Activated gamma-delta T cell treated with anti-CD3 and anti-CD28 coated beads, Interleukin-2, amount 50 U/mL, for 16 hours (primary cell): ENCODE results near the gene KIF1A.

ENCODE experiments used
- DNase-seq: peaks from one replicate; pipeline ENCODE4 v3.0.0-alpha.2; 2020; ENCODE audit warnings: low read depth

The KIF1A gene

DNA sequence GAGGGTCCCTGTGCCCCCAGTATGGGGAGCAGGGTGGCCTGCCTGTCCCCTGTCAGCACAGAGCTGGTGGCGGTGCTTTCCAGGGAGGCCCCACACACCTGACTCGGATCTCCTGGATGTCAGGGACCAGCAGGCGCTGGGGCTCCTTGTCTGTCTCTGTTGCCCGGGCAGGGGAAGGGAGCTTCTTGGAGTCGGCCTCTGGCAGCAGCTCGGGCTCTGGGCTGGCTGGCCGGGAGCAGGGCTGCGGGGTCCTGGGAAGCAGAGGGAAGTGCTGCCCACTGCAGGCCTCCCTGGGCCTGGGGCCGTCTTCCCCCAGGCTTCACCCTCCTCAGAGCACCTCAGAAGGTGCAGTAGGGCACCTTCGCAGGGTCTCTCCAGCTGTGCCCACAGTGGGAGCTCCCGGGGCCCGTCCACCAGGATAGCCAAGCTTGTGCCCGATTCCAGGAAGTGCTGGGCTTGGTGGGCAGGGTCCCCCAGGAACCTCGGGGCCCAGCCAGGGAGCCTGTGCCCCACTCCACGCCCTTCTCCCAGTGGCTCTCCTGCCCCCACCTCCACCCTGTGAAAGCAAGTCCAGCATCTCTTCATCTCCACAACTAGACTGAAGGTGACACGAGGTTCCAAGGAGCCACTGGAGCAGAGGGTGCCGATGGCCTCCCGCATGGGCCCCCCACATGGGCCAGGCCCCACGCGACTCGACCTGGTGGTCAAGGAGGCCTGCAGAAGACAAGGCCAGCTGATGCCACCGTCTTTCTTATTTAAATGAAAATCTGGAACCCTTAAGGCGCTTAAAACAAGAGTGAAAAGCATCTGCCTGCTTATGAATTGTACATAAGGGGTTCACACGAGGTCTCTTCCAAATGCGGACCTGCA lies 100.1 kb downstream of the KIF1A start:
- no peak for DNase-seq

DNA sequence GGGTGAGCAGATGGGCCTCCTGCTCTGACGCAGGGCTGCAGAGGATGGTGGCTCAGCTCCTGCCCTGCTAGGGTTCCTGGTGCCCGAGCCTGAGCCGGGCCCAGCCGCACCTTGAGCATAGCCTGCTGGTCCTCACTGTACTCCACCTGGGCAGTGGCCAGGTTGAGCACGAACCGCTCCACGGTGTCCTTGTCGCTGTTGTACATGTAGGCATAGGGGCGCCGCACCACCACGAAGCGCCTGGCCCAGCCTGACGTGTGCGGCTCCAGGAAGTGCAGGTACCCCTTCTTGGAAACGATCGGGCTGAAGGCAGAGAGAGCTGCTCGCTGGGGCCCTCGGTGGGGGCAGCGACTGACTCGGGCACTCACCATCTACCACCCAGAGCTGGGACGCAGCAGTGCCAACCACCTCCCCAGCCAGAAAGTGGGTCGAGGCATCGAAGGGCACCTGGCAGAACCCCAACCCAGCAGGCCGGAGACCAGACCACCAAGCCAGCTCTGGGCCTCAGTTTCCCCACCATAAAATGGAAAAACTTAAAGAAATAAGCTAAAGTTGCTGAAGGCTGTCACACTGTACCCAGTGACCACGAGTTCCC lies 101.0 kb downstream of the KIF1A start:
- no peak for DNase-seq

DNA sequence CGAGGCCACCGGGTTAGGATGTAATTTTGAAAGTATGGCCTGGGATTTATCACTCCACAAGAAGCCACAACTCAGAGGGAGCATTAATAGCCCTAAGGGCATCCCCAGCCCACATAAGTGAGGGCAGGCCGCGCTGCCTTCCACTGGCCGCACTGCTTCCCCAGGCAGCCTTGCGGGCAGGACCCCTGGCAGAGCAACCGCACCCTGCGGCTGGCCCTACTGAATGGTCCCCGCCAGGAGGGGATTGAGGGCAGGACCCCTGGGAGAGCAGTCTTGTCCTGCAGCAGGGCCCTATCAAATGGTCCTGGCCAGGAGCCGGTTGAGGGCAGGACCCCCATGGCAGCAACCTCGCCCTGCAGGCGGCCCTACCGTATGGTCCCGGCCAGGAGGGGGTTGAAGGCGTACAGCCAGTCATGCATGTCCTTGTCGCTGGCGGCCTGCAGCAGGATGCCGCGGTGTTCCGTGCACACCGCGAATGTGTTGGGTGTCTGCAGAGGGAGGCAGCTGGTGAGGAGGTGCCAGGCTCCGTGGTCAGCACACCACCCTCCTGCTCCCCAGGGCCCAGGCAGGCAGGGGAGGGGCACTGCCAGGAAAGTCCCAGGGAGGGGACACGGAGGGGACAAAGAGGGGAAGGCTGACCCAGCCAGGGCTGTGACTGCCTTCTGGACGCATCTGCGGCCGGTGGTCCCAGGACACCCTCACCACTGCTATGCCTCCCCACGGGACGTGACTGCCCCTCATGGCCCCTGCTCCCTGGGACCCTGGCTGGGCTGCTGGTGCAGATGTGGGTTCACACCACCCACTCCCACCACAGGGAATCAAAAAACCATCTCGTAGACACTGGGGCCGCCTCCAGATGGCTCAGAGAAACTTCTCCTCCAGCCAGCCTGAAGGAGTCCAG lies 102.1 kb downstream of the KIF1A start:
- no peak for DNase-seq

DNA sequence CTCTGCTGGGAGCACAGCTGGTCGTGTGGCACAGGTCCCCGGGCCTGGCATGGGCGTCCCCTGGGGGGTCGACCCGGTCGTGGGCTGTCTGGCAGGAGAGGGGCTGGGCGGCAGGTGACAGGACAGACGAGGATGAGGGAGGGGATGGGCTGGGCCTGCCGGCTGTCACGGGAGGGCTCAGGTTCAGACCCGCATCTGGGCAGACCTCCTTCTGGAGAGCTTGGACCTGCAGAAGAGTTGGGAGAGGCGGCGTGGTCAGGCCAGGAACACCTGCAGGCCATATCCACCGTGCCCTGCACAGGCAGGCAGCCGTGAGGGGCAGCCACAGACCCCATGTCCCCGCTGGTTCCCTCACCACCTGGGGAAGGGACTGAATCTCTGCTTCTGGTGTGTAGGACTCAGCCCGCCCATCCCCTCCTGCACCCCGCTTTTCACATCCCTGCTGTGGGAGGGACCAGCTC lies 102.8 kb downstream of the KIF1A start:
- DNase-seq: no peak

DNA sequence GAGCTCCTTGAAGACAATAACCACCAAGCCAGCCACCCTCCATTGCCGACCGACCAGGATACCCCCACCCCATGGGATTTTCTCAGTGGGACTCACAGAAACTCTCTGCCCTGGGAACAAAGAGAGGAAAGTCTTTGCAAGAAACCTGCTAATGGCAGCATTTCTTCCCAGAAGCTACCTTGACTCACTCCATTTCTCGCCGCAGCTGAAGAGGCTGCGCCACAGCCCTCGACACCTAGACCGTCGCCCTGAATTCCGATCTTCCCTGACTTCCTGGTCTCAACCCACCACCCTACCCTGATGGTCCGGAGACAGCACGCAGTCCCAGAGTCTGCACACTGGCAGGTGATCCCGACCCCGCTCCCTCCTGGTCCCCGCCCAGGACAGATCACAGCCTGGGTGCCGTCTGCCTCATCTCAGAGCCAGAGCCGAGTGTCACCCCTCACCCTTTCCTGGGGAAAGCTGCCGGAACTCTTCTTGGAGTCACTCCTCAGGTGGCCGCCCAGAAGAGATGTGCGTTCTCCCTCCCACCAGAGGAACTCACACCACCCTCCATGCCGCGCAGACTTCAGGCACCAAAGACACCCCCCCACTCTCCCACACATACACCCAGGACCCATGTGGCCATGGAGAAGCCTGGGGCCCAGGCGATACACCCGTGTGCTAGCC lies 103.8 kb downstream of the KIF1A start:
- no peak for DNase-seq

DNA sequence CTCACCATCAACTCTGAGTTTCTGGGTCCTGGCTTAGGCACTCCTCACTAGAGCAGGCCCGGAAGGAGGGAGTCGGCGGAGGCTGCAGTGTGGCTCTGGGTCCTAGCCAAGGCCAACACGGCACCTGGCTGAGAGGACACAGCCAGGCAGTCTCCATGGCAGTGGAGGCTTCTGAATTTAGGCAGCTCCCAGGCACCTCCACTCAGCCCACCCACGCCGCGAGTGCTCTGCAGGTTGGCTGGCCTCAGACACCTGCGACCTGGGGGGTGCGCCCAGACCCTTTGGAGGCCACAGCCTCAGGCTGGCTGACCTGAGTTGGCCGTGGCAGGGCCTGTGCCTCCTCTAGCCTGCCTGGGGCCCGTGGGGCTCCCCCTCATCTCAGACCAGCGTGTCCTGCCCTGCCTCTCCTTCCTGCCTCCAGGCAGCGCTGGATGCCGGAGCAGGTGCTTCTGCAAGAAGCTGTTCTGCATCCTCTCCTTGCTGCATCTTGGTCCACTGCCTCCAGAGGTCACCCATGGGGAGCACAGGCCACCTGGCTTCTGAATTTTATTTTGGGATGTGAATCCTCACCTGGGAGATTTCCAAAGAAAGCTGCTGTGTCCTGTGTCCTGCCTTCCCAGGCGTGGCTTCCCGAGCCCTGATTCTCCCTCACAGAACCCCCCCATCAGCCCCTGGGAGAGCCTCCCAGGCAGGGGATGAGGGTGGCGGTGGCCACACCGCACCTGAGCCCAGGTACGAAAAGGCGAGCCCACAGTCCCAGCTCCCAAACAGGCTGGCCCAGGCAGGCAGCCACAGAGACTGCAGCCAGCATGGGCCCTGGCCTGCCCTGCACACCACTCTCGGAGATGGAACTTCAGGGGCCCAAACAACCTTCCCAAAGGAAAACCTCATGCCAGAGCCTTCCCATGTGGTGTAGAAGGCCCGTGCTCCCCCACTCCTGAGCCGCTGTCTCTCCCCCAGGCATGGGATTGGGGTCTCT lies 105.0 kb downstream of the KIF1A start:
- no peak for DNase-seq

DNA sequence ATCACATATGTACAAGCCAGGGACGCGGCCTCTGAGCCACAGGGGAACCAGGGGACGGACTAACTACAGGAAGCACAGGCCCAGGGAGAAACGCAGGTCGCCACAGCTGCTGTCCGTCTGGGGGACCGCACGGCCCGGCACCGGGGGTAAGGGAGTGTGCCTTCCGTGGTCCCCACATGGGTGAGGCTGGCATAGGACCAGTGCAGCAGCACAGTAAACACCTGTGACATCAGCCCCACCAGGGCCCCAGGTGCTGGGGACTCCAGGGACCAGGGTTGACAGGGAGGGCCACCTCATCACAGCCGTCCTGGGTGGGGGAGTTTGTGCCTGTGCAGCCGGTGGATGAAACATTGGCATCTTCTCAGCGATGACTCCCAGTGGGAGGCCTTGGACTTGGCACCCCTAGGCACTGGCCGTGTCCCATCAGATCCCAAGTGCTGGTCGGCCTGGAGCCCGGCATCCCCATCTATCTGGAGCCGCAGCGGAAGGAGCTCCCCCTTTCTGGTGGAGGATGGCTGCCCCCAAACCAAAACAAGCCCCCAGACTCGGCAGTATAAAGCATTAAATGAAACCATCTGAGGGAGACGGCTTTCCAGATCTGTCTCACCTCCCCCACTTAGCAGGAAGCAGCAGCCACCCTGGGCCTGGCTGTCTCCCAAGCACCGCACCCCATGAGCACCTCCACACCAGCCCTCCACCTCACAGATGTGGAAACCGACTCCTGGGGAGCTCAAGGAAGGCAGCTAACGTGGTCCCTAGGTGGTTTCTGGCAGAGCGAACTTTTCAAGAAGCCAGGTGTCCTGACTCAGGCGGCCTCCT lies 105.9 kb downstream of the KIF1A start:
- no peak for DNase-seq

DNA sequence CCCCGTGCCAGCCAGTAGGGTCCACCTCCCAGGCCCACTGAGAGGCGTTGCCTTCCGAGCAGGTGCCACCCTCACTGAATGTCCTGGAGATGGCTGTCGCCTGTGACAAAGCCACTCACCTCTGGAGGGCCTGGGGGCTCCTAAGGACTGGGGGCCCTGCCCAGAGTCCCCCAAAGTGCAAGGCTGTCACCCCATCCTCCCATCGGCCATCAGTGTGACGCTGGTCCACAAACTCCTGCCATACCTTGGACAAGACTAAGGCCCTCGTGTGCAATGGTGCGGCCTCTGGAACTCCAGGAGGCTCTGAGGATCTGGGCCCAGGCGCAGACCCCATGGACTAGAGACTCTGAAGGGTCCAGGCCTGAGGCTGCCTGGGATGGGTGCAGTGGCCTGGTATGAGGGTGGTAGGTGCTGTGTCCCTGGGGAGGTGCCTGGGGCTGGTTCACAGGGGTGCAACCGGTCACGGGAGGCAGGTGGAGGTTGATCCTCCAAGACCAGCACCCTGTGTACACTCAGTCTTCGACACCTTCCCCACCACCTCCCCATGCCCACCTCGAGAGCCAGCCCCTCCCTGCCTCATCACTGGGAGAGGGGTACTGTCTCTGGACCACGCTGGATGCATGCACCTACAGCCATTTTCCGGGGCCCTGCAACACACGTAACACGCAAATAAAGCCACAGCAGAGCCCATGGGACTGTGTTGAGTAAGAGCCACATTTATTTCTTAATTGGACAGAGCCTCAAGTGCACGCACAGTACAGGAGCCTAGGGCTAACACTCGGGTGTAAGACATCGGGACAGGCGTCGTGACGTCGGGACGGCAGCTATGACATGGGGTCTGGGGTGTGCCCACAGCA lies 106.7 kb downstream of the KIF1A start:
- DNase-seq: no peak

DNA sequence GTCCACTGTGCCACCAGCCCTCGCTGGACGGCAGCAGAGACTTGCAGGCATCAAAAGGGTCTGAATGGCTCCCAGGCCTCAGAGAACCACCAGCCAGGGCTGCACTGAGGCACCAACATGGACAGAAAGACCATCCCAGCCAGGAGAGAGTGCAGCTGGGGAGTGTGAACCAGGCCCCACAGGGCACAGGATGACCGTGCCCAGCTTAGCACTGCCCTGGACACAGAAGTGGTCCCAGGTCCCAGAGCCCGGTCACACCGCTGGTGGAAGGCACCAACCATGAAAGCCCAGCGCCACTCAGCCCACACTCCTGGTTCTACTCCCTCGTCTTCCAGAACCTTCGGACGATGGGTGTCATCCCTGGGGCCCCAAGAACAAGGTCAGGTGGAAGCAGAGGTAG lies 107.9 kb downstream of the KIF1A start:
- no peak for DNase-seq

DNA sequence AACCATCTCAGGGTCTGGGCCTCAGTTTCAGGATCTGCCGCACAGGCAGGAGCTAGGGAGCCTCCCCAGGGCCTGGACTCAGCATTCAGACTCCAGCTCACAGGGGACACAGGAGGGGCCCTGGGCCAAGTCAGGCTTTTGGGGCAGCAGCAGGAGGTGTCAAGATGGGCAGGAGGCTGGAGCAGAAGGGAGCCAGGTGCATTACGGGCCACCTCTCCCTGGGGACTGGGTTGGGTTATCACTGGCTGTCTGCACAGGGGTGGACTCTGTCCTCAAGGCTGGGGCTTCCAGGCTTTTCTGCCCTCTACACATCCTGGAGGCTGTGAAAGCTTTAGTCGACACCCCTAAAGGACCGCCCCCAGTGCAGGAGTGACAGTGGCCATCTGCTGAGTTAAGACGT lies 108.3 kb downstream of the KIF1A start:
- no peak for DNase-seq

DNA sequence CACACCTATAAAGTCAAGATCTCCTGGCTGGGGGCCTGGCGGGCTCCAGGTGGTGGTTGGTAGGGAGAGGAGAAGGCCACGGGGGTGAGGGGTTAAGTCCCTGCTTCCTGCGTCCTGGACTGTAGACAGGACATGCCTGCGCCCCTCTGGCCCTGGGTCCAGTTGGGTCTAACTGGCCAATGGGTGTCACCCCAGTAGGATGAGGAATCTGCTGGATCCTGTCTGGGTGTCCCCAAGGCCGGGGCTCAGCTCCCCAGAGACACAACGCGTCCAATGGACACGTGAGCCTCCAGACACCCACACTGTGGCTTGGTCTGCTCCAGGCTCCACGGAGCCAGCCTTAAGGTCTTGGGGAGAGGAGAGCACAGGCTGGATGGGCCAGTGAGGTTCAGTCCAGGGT lies 108.7 kb downstream of the KIF1A start:
- no peak for DNase-seq

DNA sequence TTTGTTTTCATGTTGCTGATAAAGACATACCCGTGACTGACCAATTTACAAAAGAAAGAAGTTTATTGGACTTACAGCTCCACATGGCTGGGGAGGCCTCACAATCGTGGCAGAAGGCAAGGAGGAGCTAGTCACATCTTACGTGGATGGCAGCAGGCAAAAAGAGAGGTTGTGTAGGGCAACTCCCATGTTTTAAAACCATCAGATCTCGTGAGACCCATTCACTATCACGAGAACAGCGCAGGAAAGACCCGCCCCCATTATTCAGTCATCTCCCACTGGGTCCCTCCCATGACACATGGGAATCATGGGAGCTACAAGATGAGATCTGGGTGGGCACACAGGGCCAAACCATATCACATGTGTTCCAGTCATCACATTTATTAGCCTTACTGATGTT lies 111.6 kb downstream of the KIF1A start:
- no peak for DNase-seq

DNA sequence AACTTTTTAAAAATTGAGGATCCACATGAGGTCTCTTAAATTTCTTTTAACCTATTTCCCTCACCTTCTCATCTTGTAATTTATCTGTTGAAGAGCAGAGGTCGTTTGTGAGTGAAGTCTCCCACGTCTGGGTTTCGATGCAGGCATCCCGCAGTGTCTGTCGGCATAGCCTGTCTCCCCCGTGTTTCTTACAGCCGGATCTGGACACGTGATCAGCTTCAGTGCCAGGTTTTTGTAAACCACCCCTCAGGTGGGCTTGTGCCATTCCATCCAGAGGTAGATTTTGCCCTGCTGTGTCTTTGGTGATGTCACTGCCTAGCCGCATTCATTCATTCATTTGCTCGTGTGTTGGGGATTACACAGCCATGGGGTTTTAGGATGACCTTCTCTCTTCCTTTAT lies 112.2 kb downstream of the KIF1A start:
- no peak for DNase-seq

DNA sequence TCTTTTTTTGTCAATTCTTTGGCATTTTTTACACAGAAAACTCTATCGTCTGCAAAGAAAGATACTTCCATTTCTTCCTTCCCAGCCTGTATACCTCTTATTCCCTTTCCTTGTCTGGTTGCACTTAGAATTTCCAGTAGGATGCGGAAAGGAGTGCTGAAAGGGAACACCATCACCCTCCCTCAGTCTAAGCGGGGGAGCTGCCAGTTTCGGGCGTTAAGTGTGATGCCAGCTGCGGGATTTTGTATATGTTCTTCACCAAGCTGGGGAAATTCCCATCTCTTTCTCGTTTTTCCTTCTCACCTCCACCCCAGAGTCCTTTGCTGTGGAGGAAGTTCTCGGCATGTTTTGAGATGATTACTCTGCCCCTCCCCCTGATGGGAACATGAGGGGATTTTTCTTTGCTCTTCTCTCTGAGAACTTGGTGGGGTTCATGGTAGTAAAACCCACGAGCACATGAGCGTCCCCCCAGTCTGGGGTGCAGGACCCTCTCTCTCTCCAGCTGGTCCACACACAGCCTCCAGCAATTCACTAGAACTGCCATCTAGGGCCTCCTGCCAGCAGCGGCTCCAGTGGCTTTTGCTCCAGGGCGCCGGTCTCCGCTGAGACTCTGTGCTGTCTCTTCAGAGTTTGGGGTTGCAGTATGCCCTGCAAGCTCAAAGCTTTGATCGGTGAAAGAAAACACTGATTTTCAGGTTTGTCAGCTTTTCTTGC lies 112.8 kb downstream of the KIF1A start:
- DNase-seq: no peak

DNA sequence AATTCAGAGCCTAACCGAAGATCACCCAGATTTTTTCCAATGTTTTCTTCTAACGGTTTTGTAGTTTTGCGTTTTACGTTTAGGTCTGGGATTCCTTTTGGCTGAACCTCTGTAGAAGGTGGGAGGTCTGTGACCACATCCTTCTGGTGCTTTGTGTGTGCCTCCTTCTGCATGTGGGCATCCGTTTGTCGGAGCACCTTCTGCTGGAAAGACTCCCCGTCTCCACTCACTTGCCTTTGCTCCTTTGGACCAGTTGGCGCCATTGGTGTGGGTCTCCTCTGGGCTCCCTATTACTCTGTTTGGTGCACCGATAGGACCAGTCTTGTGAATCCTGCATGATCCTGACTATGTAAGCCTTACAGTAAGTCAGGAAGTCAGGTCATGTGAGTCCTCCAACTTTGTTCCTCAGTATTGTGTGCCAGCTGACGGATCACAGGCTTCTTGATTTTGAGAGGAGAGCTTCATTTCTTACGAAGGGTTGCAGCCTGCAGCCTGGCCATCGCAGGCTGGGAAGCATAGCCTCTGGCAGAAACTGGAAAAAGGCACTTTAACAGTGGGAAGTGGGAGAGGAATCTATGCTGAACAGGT lies 114.7 kb downstream of the KIF1A start:
- DNase-seq: no peak

DNA sequence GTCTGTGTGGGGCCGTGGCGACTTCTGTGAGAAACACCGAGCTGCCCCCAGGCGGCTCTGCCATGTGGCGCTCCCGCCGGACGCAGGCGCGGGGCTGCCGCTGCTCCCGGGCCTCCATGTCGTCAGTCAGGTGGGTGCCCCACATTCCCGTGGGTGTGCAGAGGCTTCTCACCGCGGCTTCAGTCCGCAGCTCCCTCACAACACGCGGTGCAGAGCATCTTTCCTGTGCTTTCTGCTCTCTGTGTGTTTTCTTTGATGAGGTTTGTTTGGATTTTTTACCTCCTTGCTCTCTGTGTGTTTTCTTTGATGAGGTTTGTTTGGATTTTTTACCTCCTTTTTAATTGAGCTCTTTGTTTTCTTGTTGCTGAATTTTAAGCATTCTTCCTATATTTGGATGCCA lies 115.4 kb downstream of the KIF1A start:
- DNase-seq: no peak

DNA sequence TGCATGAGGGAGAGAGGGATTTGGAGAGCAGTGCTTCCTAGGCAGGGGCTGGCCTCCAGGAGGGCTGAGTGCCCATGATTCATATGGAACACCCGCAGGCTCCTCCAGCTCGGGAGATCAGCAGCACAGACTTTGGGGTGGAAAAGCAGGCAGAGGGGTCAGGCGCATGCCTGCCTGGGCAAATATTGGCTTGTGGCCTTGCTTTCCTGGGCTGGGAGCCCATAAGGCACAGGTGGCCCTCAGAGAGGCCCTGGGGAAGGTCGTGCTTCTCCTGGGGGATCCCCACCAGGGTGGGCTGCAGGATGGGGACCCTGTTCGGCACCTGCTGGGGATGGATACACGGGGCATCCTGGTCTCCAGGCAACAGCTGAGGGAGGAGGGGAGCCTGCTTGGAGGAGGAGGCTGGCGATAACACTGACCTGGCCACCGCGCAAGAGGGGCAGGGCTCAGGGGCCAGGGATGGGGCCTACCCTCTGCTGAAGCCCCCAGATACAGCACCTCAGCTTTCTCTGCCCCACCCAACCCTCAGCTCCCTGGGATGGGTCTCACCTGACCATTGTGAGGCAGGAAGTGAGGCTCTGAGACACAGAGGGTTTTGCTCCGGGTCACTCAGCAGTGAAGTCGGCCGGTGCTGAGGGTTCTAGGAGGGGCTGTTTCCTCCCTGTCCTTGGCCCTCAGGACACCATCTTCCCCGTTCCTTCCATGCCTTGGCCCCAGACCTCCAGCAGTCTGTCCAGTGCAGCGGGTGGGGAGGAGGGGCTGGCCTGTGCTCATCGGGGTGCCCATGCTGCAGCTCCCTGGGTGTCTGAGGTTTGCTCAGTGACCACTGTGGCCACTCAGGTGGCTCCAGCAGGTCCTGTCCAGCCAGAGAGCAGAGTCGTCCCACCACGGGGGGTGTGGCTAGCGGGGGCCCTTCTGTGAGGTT lies 116.3 kb downstream of the KIF1A start:
- DNase-seq: no peak
